Measurements from ENCODE around the gene CRTAC1. TPM values are rescaled to one million over a fixed set of nuclear protein-coding genes. Genes with fewer than 3 reads are reported as not detected.
A peak's percentile ranks its signal among the peaks of the same experiment; 100 is the strongest.

Gene CRTAC1
- total RNA-seq, 4 donors from 2014 or later: 1.2 to 5.7 (median 1.7) TPM

- H3K4me3 ChIP-seq: no peak overlapping the region
- no peaks in the 10 kb centered on the region for H3K36me3 ChIP-seq
- H3K27ac ChIP-seq: no peak overlapping the region
- no peak for TF ChIP-seq EP300 (IDR thresholded peaks at IDR 0.05)
- TF ChIP-seq CTCF (IDR thresholded peaks at IDR 0.05): no peak
- no peak for TF ChIP-seq POLR2AphosphoS5 (IDR thresholded peaks at IDR 0.05)
- no peak for TF ChIP-seq POLR2A (IDR thresholded peaks at IDR 0.05)
- peaks cover 52% of the 10 kb centered on the region for H3K27me3 ChIP-seq
- WGBS, 2 donors (ENCODE audit: low coverage in 1 of 2): 3 to 19% methylated on average over 4 of the region's 4 CpGs
- no peaks in the 10 kb centered on the region for H3K9me3 ChIP-seq
- no peak for ATAC-seq
- H3K4me1 ChIP-seq: no peaks in the 10 kb centered on the region
Measured at GRCh38 chr10:97898429-97898828, 132.0 kb downstream of the CRTAC1 start.

DNA sequence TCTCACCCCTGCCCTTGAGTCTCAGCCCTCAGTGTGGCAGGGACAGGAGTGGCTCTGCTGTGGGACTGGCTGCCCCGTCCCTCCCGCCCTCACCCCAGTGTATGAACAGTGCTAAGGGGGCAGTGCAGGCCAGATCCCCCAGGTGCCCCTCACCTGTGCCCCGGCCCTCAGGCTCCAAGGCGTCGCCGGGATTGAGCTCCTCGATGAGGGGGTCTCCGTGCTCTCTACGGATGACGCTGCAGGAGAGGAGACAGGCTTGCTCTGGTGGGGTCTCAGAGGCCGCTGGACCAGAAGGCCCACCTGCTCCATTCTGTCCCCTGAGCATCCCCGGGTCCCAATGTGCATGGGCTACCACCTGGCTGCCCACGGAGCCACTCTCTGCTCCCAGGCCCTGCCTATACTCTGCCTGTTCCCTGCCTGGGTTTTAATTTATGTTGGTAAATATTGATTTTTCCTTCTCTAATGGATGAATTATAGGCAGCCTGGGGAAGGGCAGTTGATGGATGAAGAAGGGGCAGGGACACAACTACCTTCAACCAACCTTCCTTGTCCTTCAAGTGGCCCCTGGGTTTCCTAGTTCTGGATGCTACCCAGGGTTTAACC is 133.6 kb downstream of the CRTAC1 start:
- Histone ChIP-seq H3K27me3 (peaks cover 60% of the 10 kb centered on the region), H3K4me1 (no peaks in the 10 kb centered on the region), H3K36me3 (no peaks in the 10 kb centered on the region), H3K9me3 (no peaks in the 10 kb centered on the region), H3K4me3 (no peak overlapping the region), H3K27ac (no peak overlapping the region)
- WGBS, 2 donors (ENCODE audit: low coverage in 1 of 2): 100% methylated on average over 1 of the region's 13 CpGs; no CpG with 5 or more reads in 1 of the 2 donors
- no peak for TF ChIP-seq EP300 (IDR thresholded peaks at IDR 0.05)
- TF ChIP-seq POLR2AphosphoS5 (IDR thresholded peaks at IDR 0.05): no peak
- TF ChIP-seq POLR2A (IDR thresholded peaks at IDR 0.05): no peak
- no peak for TF ChIP-seq CTCF (IDR thresholded peaks at IDR 0.05)
- ATAC-seq: no peak

GRCh38 chr10:97895915-97896314 is 134.5 kb downstream of the CRTAC1 start:
- 83% methylated on average over 2 of the region's 9 CpGs; no CpG with 5 or more reads in 1 of the 2 donors for WGBS, 2 donors (ENCODE audit: low coverage in 1 of 2)
- Histone ChIP-seq H3K9me3 (no peaks in the 10 kb centered on the region), H3K4me1 (no peaks in the 10 kb centered on the region), H3K4me3 (no peak overlapping the region), H3K27me3 (peaks cover 65% of the 10 kb centered on the region), H3K27ac (no peak overlapping the region), H3K36me3 (no peaks in the 10 kb centered on the region)
- TF ChIP-seq CTCF (IDR thresholded peaks at IDR 0.05): no peak
- no peak for TF ChIP-seq EP300 (IDR thresholded peaks at IDR 0.05)
- TF ChIP-seq POLR2A (IDR thresholded peaks at IDR 0.05): no peak
- TF ChIP-seq POLR2AphosphoS5 (IDR thresholded peaks at IDR 0.05): no peak
- ATAC-seq: peak; percentile 10

GRCh38 chr10:97895084-97895483 is 135.3 kb downstream of the CRTAC1 start:
- peaks cover 64% of the 10 kb centered on the region for H3K27me3 ChIP-seq
- no peaks in the 10 kb centered on the region for H3K9me3 ChIP-seq
- no peak overlapping the region for H3K4me3 ChIP-seq
- H3K36me3 ChIP-seq: no peaks in the 10 kb centered on the region
- TF ChIP-seq POLR2AphosphoS5 (IDR thresholded peaks at IDR 0.05) (no peak), POLR2A (IDR thresholded peaks at IDR 0.05) (no peak), CTCF (IDR thresholded peaks at IDR 0.05) (no peak), EP300 (IDR thresholded peaks at IDR 0.05) (no peak)
- no peaks in the 10 kb centered on the region for H3K4me1 ChIP-seq
- no peak overlapping the region for H3K27ac ChIP-seq
- no peak for ATAC-seq
- 60 to 96% methylated on average over 1 to 3 of the region's 13 CpGs for WGBS, 2 donors (ENCODE audit: low coverage in 1 of 2)

DNA sequence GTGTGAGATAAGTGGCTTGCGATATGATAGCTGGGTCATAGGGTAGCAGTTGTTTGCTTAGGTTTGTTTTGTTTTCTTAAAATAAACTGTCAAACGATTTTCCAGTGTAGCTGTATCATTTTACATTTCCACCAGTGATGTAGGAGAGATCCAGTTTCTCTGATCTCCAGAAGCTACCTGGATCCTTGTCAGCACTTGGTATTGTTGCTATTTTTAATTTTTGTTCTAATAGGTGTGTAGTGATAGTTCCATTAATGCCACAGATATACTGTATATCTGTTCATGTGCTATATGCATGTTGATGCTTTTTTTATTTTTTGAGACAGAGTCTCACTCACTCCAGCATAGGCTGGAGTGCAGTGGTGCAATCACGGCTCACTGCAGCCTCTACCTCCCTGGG is 136.3 kb downstream of the CRTAC1 start:
- no peak for ATAC-seq
- WGBS, 2 donors (ENCODE audit: low coverage in 1 of 2): 62 to 66% methylated on average over 2 to 3 of the region's 3 CpGs
- H3K27ac ChIP-seq: no peak overlapping the region
- H3K27me3 ChIP-seq: peaks cover 62% of the 10 kb centered on the region
- TF ChIP-seq CTCF (IDR thresholded peaks at IDR 0.05): no peak
- H3K4me1 ChIP-seq: peaks cover 0 to under 1% (median 0%) of the 10 kb centered on the region in 3 donors
- no peaks in the 10 kb centered on the region for H3K9me3 ChIP-seq
- no peak overlapping the region for H3K4me3 ChIP-seq
- no peaks in the 10 kb centered on the region for H3K36me3 ChIP-seq
